Esophagus (tissue), 2 donors: ENCODE measurements around the gene GTF3C1. TPM values are rescaled to one million over a fixed set of nuclear protein-coding genes. Genes with fewer than 3 reads are reported as not detected.
"Not testable (repeated sequence)": the region's sequence is repeated elsewhere in the genome, so short reads cannot be mapped to it uniquely, and the experiment has no call there.

Source experiments
- H3K27ac ChIP-seq, 2 donors: one replicate each; pipeline ENCODE4 v1.5.1; 2013; ENCODE audit warnings: low read depth in 2 of 2, mild to moderate bottlenecking in 2 of 2, inconsistent platforms in 1 of 2, low read length in 1 of 2, moderate library complexity in 1 of 2
- H3K27me3 ChIP-seq, 2 donors: one replicate each; pipeline ENCODE4 v1.6.1; 2013; ENCODE audit warnings: low read length in 2 of 2, control low read depth in 1 of 2, mild to moderate bottlenecking in 1 of 2; ENCODE audit not compliant: insufficient read depth in 2 of 2, control insufficient read depth in 1 of 2
- H3K36me3 ChIP-seq, 2 donors: one replicate each; pipeline ENCODE4 v1.6.1; 2013; ENCODE audit warnings: low read length in 1 of 2; ENCODE audit not compliant: control insufficient read depth in 2 of 2, insufficient read depth in 2 of 2
- H3K4me1 ChIP-seq, 2 donors: one replicate each; pipeline ENCODE4 v1.6.1; 2013; ENCODE audit warnings: low read length in 1 of 2; ENCODE audit not compliant: control insufficient read depth in 2 of 2, insufficient read depth in 2 of 2
- H3K4me3 ChIP-seq, 2 donors: one replicate each; pipeline ENCODE4 v1.5.1; 2013; ENCODE audit warnings: low read length in 2 of 2, mild to moderate bottlenecking in 2 of 2, low read depth in 1 of 2, moderate library complexity in 1 of 2
- H3K9me3 ChIP-seq, 2 donors: one replicate each; pipeline ENCODE4 v1.6.1; 2013; ENCODE audit warnings: mild to moderate bottlenecking in 2 of 2, low read depth in 1 of 2, low read length in 1 of 2, moderate library complexity in 1 of 2; ENCODE audit not compliant: control insufficient read depth in 2 of 2, insufficient read depth in 1 of 2
- WGBS, 2 donors: extraction: QIAGEN DNeasy Blood & Tissue Kit; methylation state at CpG; one replicate each; pipeline ENCODE4 v1.1.7; 2013; 5-methylcytosine and 5-hydroxymethylcytosine counted together
- polyA plus RNA-seq, 2 donors: library from polyadenylated mRNA; stranded (reverse); fragments of 200-250 nt; gene quantifications; one replicate each; pipeline ENCODE4 v1.2.3, GENCODE V29; 2013
- donor health status: healthy with polysubstance abuse.
- donor health status: Bipolar disorder and iron deficiency.

Gene GTF3C1
- polyA plus RNA-seq, 2 donors, result 85.4 to 109 TPM

DNA sequence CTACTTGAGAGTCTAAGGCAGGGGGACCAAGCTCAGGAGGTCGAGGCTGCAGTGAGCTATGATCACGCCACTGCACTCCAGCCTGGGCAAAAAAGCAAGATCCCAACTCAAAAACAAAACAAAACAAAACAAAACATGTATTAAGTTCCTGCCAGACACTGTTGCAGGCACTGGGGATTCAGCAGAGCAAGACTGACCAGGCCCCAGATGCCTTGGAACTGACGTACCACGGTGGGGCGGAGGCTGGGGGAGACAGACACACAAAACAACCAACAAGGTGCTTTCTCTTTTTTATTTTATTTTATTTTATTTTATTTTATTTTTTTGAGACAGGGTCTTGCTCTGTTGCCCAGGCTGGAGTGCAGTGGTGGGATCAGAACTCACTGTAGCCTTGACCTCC is 114.6 kb downstream of the GTF3C1 start:
- H3K27me3 ChIP-seq, H3K4me3 ChIP-seq, H3K36me3 ChIP-seq, H3K9me3 ChIP-seq, H3K4me1 ChIP-seq, H3K27ac ChIP-seq: not testable (repeated sequence)
- WGBS, 2 donors, result 92% methylated on average over 5 of the region's 5 CpGs

DNA sequence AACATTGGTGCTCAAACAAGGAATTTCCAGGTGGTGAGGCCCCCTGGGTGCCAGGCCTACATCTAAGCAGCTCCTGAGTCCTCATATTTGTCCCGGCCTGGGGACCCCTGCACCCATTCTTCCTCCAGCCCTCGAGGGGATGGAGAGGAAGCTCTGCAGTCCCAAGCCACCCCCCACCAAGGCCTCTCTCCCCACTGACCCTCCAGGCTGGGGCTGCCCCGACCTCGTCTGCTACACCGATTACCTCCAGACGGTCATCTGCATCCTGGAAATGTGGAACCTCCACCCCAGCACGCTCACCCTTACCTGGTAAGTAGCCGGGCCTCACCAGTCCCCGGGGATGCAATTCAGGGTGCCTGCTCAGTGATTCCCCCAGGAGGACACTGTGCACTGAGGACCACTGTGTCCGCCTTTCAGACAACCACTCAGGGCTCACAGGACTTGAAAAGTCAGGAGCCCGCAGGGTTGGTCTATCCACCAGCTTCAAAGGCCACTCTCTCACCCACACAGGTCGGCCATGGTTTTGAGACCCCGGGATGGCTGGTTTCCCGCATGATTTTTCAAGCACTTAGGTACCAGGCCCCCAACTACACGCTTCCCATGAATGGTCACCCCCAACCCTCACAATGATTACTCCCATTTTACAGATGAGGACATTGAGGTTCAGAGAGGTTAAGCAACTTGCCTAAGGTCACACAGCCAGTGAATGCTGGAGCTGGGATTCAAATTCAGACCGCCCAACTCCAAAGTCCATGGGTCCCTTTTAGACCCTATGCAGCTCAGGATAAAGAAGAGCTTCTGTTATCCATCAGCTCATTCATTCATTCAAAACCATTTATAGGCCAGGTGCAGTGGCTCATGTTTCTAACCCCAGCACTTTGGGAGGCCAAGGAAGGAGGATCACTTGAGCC is 115.3 kb downstream of the GTF3C1 start:
- 87 to 92% methylated on average over 16 of the region's 16 CpGs for WGBS, 2 donors
- Histone ChIP-seq H3K36me3 (no peaks in the 10 kb centered on the region), H3K27ac (no peak overlapping the region)

DNA sequence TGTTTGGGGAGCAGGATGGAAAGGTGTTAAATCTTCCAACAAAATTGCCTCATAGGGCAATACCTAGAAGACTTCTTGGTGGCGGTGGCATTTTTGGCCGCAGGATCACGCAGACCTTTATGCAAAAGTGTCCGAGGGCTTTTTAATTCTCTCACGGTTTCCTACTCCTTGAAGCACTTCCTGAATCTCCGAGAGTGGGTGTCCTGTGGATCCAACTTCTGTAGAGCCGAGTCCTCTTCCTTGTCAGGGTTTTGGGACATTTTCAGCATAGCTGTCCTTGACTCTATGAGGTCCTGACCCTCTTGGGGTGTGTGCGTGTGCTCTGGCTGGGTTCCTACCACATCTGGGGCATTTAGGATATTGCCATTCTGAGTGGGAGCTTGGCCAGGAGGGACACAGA is 116.1 kb downstream of the GTF3C1 start:
- no peaks in the 10 kb centered on the region for H3K36me3 ChIP-seq
- H3K4me1 ChIP-seq, result peaks cover 0 to 2% of the 10 kb centered on the region in 2 donors
- no peaks in the 10 kb centered on the region for H3K9me3 ChIP-seq
- H3K27me3 ChIP-seq, result no peaks in the 10 kb centered on the region
- no peak overlapping the region for H3K27ac ChIP-seq
- H3K4me3 ChIP-seq, result no peak overlapping the region
- WGBS, 2 donors, result 76 to 77% methylated on average over 8 of the region's 8 CpGs

More for the DNA sequence above, 115.3 kb downstream of the GTF3C1 start:
- H3K4me3 ChIP-seq, result no peak overlapping the region
- H3K27me3 ChIP-seq, result no peaks in the 10 kb centered on the region
- H3K4me1 ChIP-seq, result peaks cover 0 to 2% of the 10 kb centered on the region in 2 donors
- H3K9me3 ChIP-seq, result peaks cover 0 to 3% of the 10 kb centered on the region in 2 donors

DNA sequence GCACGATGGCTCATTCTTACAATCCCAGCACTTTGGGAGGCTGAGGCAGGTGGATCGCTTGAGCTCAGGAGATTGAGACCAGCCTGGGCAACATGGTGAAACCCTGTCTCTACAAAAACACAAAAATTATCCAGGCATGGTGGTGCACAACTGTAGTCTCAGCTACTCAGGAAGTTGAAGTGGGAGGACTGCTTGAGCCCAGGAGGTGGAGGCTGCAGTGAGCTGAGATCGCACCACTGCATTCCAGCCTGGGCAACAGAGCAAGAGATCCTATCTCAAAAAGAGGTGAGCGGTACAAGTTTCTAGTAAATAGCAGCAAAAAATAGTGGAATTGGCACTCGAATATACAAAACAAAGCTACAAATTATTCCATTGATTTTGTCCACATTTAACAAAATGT is 116.5 kb downstream of the GTF3C1 start:
- H3K4me1 ChIP-seq, H3K4me3 ChIP-seq, H3K27ac ChIP-seq, H3K9me3 ChIP-seq, H3K36me3 ChIP-seq, H3K27me3 ChIP-seq: not testable (repeated sequence)
- WGBS, 2 donors, result 82 to 92% methylated on average over 5 of the region's 5 CpGs

DNA sequence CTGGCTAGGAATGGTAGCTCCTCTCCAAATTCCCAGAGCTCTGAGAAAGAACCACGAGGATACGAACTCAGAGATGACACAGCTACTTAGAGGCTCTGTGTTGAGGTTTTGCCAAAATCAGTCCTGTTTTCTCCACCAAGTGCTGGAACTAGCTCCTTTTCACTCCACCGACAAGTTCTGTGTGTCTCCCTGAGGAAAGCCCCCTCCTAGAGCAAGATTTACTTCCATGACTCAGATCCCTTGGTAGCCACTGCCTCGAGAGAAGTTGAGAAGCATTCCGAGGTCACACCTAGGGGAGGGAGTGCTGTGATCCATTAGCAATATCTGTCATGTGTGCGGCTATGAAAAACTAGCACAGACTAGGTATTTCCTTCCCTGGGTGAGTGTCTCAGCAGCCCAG is 117.2 kb downstream of the GTF3C1 start:
- peaks cover 0 to 2% of the 10 kb centered on the region in 2 donors for H3K4me1 ChIP-seq
- H3K36me3 ChIP-seq, result no peaks in the 10 kb centered on the region
- no peak overlapping the region for H3K27ac ChIP-seq
- 29 to 34% methylated on average over 6 of the region's 6 CpGs for WGBS, 2 donors
- no peaks in the 10 kb centered on the region for H3K27me3 ChIP-seq
- no peak overlapping the region for H3K4me3 ChIP-seq
- H3K9me3 ChIP-seq, result no peaks in the 10 kb centered on the region

DNA sequence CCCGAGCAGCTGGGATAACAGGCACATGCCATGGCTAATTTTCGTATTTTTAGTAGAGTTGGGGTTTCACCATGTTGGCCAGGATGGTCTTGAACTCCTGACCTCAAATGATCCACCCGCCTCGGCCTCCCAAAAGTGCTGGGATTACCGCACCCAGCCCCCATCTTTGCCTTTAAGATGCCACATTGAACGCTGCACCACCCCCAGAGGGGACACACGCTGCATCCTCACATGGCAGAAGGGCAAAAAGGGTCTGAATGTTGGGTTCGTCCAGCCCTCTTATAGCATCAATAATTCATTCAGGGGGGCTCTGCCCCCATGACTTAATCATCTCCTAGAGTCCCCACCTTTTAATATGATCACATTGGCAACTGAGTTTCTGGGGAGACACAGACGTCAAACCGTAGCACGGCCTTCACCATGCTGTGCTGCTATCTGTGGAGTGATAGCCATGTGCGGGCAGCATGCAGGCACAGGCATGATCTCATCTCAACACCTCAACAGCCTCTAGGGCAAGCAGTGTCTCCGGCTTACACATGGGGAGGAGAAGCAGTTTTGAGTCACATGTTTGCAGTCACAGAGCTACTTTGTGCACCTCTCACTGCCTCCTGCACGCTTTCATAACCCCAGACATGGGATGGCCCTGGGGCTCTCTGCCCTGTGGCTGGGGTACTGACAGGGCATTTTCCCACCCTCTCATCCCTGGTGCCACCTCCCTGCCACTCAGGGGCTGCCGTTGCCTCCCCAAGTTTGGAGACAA is 117.8 kb downstream of the GTF3C1 start:
- peaks cover 0 to 2% of the 10 kb centered on the region in 2 donors for H3K4me1 ChIP-seq
- no peak overlapping the region for H3K27ac ChIP-seq
- no peak overlapping the region for H3K4me3 ChIP-seq
- H3K27me3 ChIP-seq, result no peaks in the 10 kb centered on the region
- no peaks in the 10 kb centered on the region for H3K36me3 ChIP-seq
- WGBS, 2 donors, result 71% methylated on average over 15 of the region's 15 CpGs
- H3K9me3 ChIP-seq, result no peaks in the 10 kb centered on the region

DNA sequence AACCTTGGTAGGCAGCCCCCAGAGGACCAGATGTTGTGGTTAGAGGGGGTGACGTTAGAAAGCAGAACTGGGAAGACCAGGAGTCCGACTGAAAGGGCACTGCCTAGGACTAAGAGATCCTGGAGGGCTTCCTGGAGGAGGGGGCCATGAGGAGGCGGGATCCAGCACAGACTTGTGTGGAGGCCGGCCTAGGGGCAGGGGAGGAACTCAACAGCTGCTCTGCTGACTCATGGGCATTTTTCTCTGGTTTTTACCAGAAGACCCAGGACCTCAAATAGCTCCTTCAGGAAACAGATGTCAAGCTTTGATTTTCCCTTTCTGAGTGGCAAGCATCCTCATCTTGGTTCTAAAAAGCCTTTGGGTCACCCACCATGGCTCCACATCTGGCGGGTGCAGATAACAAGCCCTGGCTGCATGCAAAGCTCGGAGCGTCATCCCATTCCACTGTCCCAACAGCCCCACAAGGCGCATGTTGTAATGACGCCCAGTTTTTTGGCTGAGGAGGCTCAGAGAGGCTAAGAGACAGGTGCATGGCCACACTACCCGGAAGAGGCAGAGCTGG is 118.7 kb downstream of the GTF3C1 start:
- H3K27me3 ChIP-seq, result no peaks in the 10 kb centered on the region
- no peaks in the 10 kb centered on the region for H3K36me3 ChIP-seq
- 63 to 78% methylated on average over 10 of the region's 10 CpGs for WGBS, 2 donors
- no peak overlapping the region for H3K4me3 ChIP-seq
- peaks cover 0 to 2% of the 10 kb centered on the region in 2 donors for H3K4me1 ChIP-seq
- H3K27ac ChIP-seq, result no peak overlapping the region
- no peaks in the 10 kb centered on the region for H3K9me3 ChIP-seq

DNA sequence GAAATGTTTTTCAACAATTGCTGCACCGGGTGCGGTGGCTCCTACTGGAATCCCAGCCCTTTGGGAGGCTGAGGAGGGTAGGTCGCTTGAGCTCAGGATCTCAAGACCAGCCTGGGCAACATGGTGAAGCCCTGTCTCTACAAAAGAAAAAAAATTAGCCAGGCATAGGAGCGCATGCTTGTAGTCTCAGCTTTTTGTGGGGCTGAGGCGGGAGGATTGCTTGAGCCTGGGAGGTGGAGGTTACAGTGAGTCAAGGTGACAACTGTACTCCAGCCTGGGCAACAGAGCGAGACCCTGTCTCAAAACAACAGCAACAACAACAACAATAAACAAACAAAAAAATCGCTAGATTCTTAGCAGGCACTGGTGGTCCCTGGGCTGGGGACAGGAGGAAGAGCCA is 119.2 kb downstream of the GTF3C1 start:
- H3K36me3 ChIP-seq, result no peaks in the 10 kb centered on the region
- H3K9me3 ChIP-seq, result no peaks in the 10 kb centered on the region
- no peak overlapping the region for H3K27ac ChIP-seq
- H3K4me1 ChIP-seq, result peaks cover 0 to 2% of the 10 kb centered on the region in 2 donors
- WGBS, 2 donors, result 89% methylated on average over 7 of the region's 7 CpGs
- H3K27me3 ChIP-seq, result no peaks in the 10 kb centered on the region
- H3K4me3 ChIP-seq, result no peak overlapping the region

DNA sequence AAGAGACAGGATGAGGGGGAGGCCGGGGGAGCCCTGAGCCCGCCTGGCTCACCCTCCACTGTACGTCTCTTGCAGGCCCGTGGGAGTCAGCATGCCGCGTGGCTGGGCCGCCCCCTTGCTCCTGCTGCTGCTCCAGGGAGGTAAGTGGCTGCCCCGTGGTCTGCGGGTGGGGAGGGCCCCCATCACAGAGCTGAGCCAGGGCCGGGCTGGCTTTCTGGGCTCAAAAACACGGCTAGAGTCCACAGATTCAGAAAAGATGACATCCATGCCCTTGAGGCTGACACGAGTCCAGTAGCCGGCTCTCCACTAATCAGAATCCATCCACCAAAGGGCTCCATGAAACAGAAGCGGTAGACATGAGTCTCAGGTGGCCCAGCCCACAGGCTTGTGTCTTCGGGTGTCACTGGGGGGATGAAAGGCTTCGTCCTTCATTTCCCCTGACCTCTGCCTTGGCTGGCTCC is 119.7 kb downstream of the GTF3C1 start:
- H3K27ac ChIP-seq, result no peak overlapping the region
- H3K4me3 ChIP-seq, result no peak overlapping the region
- H3K27me3 ChIP-seq, result no peaks in the 10 kb centered on the region
- peaks cover 0 to 2% of the 10 kb centered on the region in 2 donors for H3K4me1 ChIP-seq
- WGBS, 2 donors, result 79% methylated on average over 15 to 16 of the region's 16 CpGs
- H3K9me3 ChIP-seq, result no peaks in the 10 kb centered on the region
- H3K36me3 ChIP-seq, result no peaks in the 10 kb centered on the region
